ENCODE data around the gene KMT2E. TPM values are rescaled to one million over a fixed set of nuclear protein-coding genes. Genes with fewer than 3 reads are reported as not detected.

Gene KMT2E
- total RNA-seq, 1 experiment from 2014 or later, result 68.1 TPM

GRCh38 chr7:105112440-105113418 lies 98.7 kb downstream of the KMT2E start:
- intact Hi-C loops (cut with micrococcal nuclease; ENCODE audit: unreplicated experiment), result loop anchor here (10.0 kb wide), 1 partner anchor 222 kb away; no protein-coding TSS in a partner anchor
- Histone ChIP-seq H3K4me1 (replicated peaks; ENCODE audit: insufficient read depth) (no peaks in the 10 kb centered on the region), H3K9me2 (ENCODE audit: insufficient read depth) (no peaks in the 10 kb centered on the region), H3K4me2 (no peak overlapping the region), H3K27me3 (ENCODE audit: insufficient read depth, low read depth) (no peaks in the 10 kb centered on the region), H3K36me3 (ENCODE audit: low read depth) (peaks cover 39% of the 10 kb centered on the region), H3K79me2 (ENCODE audit: low read depth) (no peaks in the 10 kb centered on the region), H3K27ac (no peak overlapping the region), H4K20me1 (ENCODE audit: insufficient read depth) (0 out of 2 replicates have a peak, but pooled peaks cover 9% of the 10 kb centered on the region), H3K4me3 (no peak overlapping the region), H3K9me3 (ENCODE audit: insufficient read depth, low read depth) (no peaks in the 10 kb centered on the region), H2AFZ (no peak overlapping the region), H3F3A (ENCODE audit: insufficient read depth, low read depth) (peaks cover 29% of the 10 kb centered on the region)
- no TSS peak for BruUV-seq (replicated peaks)
- no peak for DNase-seq
- ChIA-PET CTCF (interaction anchor here (0.6 kb wide), 1 partner anchor 930 kb away, joined by 5 read pairs; no protein-coding TSS in a partner anchor), POLR2A (ENCODE audit: unreplicated experiment) (no interaction called here)
- TF ChIP-seq EZH2 (IDR thresholded peaks at IDR 0.05; ENCODE audit: low read depth), result no peak
- no peak for TF ChIP-seq CTCF (conservative IDR thresholded peaks at IDR 0.05)

GRCh38 chr7:105118612-105119600 lies 104.9 kb downstream of the KMT2E start:
- H3K4me3 ChIP-seq, result no peak overlapping the region
- peaks cover 13% of the 10 kb centered on the region; the same call in 1 of the 2 replicates for H3K36me3 ChIP-seq (ENCODE audit: low read depth)
- no TSS peak for BruUV-seq (replicated peaks)
- POLR2A ChIA-PET (ENCODE audit: unreplicated experiment), result interaction anchor here (0.6 kb wide), 1 partner anchor 414 kb away, joined by 3 read pairs; no protein-coding TSS in a partner anchor
- TF ChIP-seq CTCF (conservative IDR thresholded peaks at IDR 0.05), result no peak
- no peak for TF ChIP-seq EZH2 (IDR thresholded peaks at IDR 0.05; ENCODE audit: low read depth)
- intact Hi-C loops (cut with micrococcal nuclease; ENCODE audit: unreplicated experiment), result loop anchor here (10.0 kb wide), 1 partner anchor 216 kb away; no protein-coding TSS in a partner anchor
- CTCF ChIA-PET, result no interaction called here
- H3F3A ChIP-seq (ENCODE audit: insufficient read depth, low read depth), result peaks cover 14% of the 10 kb centered on the region; the same call in 1 of the 2 replicates
- H3K79me2 ChIP-seq (ENCODE audit: low read depth), result no peaks in the 10 kb centered on the region
- H4K20me1 ChIP-seq (ENCODE audit: insufficient read depth), result 0 out of 2 replicates have a peak, but pooled peaks cover 6% of the 10 kb centered on the region
- H3K4me1 ChIP-seq (replicated peaks; ENCODE audit: insufficient read depth), result no peaks in the 10 kb centered on the region
- no peaks in the 10 kb centered on the region for H3K27me3 ChIP-seq (ENCODE audit: insufficient read depth, low read depth)
- H2AFZ ChIP-seq, result no peak overlapping the region
- H3K4me2 ChIP-seq, result no peak overlapping the region
- no peak overlapping the region for H3K27ac ChIP-seq
- no peaks in the 10 kb centered on the region for H3K9me2 ChIP-seq (ENCODE audit: insufficient read depth)
- no peaks in the 10 kb centered on the region for H3K9me3 ChIP-seq (ENCODE audit: insufficient read depth, low read depth)
- no peak for DNase-seq

GRCh38 chr7:105122619-105123018 lies 108.6 kb downstream of the KMT2E start:
- H3K4me1 ChIP-seq (replicated peaks; ENCODE audit: insufficient read depth), result no peaks in the 10 kb centered on the region
- no TSS peak for BruUV-seq (replicated peaks)
- H3K4me2 ChIP-seq, result no peak overlapping the region
- POLR2A ChIA-PET (ENCODE audit: unreplicated experiment), result interaction anchor here (0.6 kb wide), 1 partner anchor 73 kb away, joined by 5 read pairs; no protein-coding TSS in a partner anchor
- CTCF ChIA-PET, result no interaction called here
- TF ChIP-seq CTCF (conservative IDR thresholded peaks at IDR 0.05) (no peak), EZH2 (IDR thresholded peaks at IDR 0.05; ENCODE audit: low read depth) (no peak)
- H3K79me2 ChIP-seq (ENCODE audit: low read depth), result no peaks in the 10 kb centered on the region
- H3K9me2 ChIP-seq (ENCODE audit: insufficient read depth), result no peaks in the 10 kb centered on the region
- H3K27me3 ChIP-seq (ENCODE audit: insufficient read depth, low read depth), result no peaks in the 10 kb centered on the region
- H3K9me3 ChIP-seq (ENCODE audit: insufficient read depth, low read depth), result no peaks in the 10 kb centered on the region
- H3F3A ChIP-seq (ENCODE audit: insufficient read depth, low read depth), result no peaks in the 10 kb centered on the region
- no peak overlapping the region for H3K27ac ChIP-seq
- H3K4me3 ChIP-seq, result no peak overlapping the region
- H3K36me3 ChIP-seq (ENCODE audit: low read depth), result no peaks in the 10 kb centered on the region
- H4K20me1 ChIP-seq (ENCODE audit: insufficient read depth), result no peaks in the 10 kb centered on the region
- no peak for DNase-seq
- no peak overlapping the region for H2AFZ ChIP-seq
- intact Hi-C loops (cut with micrococcal nuclease; ENCODE audit: unreplicated experiment), result no loop called here

All from PC-9 (cell line).